ENCODE measurements around the gene SMARCA2.
A peak's percentile ranks its signal among the peaks of the same experiment; 100 is the strongest.

Gene SMARCA2

DNA sequence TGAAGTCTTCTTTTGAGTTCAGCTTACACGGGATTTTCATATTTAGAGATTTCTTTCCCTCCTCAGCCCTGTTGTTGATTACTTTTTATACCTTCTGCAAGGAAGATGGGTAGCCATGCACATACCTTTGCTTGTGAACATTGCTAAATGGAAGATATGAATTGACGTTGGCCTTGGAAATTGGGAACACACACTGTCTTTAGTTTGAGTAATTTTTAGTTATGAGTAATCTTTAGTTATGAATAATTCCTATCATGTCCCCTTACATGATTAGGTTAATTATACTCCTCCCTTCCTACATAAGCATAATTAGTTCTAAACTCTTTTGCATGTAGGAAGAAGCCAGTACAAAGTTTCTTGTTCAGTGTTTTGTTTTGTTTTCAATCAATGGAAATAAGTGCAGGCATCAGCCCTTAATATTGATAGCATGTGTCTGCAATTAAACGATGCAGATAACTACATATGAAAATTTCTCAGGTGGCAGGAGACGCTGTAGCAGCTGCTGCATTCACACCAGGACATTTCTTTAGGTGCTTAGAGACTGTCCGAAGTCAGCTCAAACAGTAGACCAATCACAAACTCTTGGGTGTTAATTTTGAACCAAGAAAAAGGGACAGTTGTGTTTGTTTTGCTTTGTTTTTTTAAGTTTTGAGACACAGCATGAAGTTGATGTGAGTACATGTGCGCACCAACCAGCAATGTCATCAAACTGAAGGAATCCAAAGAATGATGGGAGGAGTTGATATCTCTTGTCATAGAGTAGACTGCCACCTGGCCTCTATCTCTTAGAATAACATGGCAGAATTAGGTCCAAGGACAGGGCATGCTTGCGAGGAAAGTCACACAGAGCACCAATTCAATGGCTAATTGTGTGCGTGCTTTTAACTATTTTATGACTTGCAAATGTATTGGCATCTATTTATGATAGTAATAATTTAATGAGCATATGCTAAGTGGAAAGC is 51.4 kb downstream of the SMARCA2 start:
- TF ChIP-seq ZBTB7A (IDR thresholded peaks at IDR 0.05; ENCODE audit: low read depth) (no peak), EP300 (IDR thresholded peaks at IDR 0.05; ENCODE audit: borderline replicate concordance) (no peak), NFIC (IDR thresholded peaks at IDR 0.05) (no peak), RAD21 (IDR thresholded peaks at IDR 0.05; ENCODE audit: low read depth) (0 out of 2 replicates have a peak, but pooled peaks have one; percentile 19), CREB1 (IDR thresholded peaks at IDR 0.05; ENCODE audit: low read depth) (no peak), YY1 (IDR thresholded peaks at IDR 0.05; ENCODE audit: low read depth) (no peak)
- TF ChIP-seq, protein P1, sequence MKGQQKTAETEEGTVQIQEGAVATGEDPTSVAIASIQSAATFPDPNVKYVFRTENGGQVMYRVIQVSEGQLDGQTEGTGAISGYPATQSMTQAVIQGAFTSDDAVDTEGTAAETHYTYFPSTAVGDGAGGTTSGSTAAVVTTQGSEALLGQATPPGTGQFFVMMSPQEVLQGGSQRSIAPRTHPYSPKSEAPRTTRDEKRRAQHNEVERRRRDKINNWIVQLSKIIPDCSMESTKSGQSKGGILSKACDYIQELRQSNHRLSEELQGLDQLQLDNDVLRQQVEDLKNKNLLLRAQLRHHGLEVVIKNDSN (IDR thresholded peaks at IDR 0.05): no peak
- TF ChIP-seq, protein P2, sequence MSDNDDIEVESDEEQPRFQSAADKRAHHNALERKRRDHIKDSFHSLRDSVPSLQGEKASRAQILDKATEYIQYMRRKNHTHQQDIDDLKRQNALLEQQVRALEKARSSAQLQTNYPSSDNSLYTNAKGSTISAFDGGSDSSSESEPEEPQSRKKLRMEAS (IDR thresholded peaks at IDR 0.05): no peak

DNA sequence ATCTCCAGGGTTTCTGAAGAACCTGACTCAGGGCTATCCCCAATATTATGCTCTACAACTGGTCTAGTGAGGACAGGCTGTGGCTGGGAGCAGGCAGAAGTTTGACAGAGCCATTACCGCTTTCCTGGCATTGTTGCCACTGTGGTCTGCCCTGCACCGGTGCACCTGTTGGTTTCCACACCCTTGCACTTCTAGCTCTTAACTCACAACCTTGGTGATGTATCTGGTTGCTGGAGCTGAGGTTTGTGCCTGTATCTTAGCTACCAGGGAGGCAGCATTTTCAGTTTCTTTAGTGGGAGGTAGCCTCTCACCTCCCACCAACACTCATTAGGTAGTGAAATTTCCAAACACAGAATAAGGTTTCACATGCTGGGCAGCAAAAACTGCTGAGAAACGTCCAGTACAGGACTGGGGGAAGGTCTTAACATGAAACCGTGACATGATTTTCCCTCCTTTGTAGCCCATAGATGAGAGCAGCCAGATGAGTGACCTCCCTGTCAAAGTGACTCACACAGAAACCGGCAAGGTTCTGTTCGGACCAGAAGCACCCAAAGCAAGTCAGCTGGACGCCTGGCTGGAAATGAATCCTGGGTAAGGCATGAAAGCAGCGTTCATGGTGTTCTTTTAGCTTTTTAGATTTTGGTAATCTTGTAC is 57.7 kb downstream of the SMARCA2 start:
- TF ChIP-seq, protein P2 (IDR thresholded peaks at IDR 0.05): no peak
- TF ChIP-seq TEAD4 (IDR thresholded peaks at IDR 0.05): no peak
- no peak for TF ChIP-seq ZBTB7A (IDR thresholded peaks at IDR 0.05; ENCODE audit: low read depth)
- no peak for TF ChIP-seq EP300 (IDR thresholded peaks at IDR 0.05; ENCODE audit: borderline replicate concordance)
- TF ChIP-seq CEBPB (IDR thresholded peaks at IDR 0.05): no peak
- TF ChIP-seq RAD21 (IDR thresholded peaks at IDR 0.05; ENCODE audit: low read depth): no peak
- TF ChIP-seq TAF1 (IDR thresholded peaks at IDR 0.05; ENCODE audit: low read depth): no peak
- no peak for TF ChIP-seq FOXM1 (IDR thresholded peaks at IDR 0.05; ENCODE audit: borderline replicate concordance, low read depth)
- TF ChIP-seq, protein P3, sequence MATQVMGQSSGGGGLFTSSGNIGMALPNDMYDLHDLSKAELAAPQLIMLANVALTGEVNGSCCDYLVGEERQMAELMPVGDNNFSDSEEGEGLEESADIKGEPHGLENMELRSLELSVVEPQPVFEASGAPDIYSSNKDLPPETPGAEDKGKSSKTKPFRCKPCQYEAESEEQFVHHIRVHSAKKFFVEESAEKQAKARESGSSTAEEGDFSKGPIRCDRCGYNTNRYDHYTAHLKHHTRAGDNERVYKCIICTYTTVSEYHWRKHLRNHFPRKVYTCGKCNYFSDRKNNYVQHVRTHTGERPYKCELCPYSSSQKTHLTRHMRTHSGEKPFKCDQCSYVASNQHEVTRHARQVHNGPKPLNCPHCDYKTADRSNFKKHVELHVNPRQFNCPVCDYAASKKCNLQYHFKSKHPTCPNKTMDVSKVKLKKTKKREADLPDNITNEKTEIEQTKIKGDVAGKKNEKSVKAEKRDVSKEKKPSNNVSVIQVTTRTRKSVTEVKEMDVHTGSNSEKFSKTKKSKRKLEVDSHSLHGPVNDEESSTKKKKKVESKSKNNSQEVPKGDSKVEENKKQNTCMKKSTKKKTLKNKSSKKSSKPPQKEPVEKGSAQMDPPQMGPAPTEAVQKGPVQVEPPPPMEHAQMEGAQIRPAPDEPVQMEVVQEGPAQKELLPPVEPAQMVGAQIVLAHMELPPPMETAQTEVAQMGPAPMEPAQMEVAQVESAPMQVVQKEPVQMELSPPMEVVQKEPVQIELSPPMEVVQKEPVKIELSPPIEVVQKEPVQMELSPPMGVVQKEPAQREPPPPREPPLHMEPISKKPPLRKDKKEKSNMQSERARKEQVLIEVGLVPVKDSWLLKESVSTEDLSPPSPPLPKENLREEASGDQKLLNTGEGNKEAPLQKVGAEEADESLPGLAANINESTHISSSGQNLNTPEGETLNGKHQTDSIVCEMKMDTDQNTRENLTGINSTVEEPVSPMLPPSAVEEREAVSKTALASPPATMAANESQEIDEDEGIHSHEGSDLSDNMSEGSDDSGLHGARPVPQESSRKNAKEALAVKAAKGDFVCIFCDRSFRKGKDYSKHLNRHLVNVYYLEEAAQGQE (IDR thresholded peaks at IDR 0.05; ENCODE audit: low read depth): no peak
- no peak for TF ChIP-seq EGR1 (IDR thresholded peaks at IDR 0.05)
- TF ChIP-seq CREB1 (IDR thresholded peaks at IDR 0.05; ENCODE audit: low read depth): no peak
- no peak for TF ChIP-seq TCF12 (IDR thresholded peaks at IDR 0.05; ENCODE audit: low read depth)
- no peak for TF ChIP-seq NFIC (IDR thresholded peaks at IDR 0.05)
- TF ChIP-seq, protein P1 (IDR thresholded peaks at IDR 0.05): no peak
- TF ChIP-seq YY1 (IDR thresholded peaks at IDR 0.05; ENCODE audit: low read depth): no peak

DNA sequence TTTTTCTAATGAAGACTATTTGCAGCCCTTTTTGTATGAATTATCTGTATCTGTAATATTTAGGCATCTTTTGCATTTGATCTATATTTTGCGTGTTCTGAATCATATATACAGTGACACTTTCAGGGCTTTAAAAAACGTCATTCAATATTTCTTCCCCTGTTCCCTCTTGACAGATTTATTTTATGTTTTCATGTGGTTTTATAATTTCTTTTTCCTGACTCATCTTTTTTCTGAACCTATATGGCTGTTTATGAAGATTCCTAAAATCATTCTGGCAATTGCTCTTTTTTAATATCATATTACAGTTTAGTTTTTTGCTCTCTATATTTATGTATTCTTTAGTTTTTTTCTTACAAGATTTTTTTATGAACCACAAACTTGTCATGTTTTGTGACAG is 67.6 kb downstream of the SMARCA2 start:
- no peak for TF ChIP-seq TEAD4 (IDR thresholded peaks at IDR 0.05)
- TF ChIP-seq EGR1 (IDR thresholded peaks at IDR 0.05): no peak
- no peak for TF ChIP-seq YY1 (IDR thresholded peaks at IDR 0.05; ENCODE audit: low read depth)
- no peak for TF ChIP-seq EP300 (IDR thresholded peaks at IDR 0.05; ENCODE audit: borderline replicate concordance)

DNA sequence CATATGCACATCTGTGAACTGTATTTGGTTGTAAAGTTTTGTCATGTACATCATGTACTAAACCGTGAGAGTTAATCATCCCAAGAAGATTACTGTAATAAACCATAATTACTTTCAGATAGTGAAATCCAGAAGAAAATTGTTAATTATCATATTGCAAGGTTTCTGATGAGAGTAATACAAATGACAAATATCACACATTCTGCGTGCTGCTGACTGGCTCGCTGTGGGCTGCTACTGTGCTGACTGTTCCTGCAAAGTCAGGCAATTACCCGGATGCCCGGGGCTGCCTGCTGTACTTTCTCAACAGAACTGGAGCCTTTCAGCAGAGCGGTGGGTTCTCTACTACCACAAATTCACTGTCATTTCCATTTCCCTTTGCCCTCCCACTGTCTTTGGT is 68.3 kb downstream of the SMARCA2 start:
- no peak for TF ChIP-seq ZBTB7A (IDR thresholded peaks at IDR 0.05; ENCODE audit: low read depth)
- TF ChIP-seq CREB1 (IDR thresholded peaks at IDR 0.05; ENCODE audit: low read depth): no peak
- no peak for TF ChIP-seq NFIC (IDR thresholded peaks at IDR 0.05)
- TF ChIP-seq CEBPB (IDR thresholded peaks at IDR 0.05): no peak
- no peak for TF ChIP-seq EP300 (IDR thresholded peaks at IDR 0.05; ENCODE audit: borderline replicate concordance)
- TF ChIP-seq, protein P1 (IDR thresholded peaks at IDR 0.05): no peak
- no peak for TF ChIP-seq FOXM1 (IDR thresholded peaks at IDR 0.05; ENCODE audit: borderline replicate concordance, low read depth)

DNA sequence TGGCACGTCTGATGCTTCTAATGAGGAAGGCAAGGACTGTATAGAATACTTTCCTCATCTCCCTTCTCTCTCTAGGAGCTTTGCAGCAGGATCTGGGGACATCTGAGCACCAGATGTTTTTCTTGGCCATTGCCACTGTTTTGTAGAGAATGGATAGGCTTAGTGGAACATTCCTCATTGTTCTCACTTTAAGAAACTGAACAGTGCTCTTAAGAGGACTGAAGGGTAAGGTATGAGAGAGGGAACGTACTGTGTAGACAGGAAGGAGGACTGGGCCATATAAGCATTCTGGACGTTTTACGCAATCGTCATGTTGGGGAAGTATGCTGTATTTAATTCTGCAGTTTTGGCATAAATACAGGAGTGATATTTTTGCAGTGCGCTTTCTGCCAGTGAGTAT is 70.6 kb downstream of the SMARCA2 start:
- TF ChIP-seq, protein P2 (IDR thresholded peaks at IDR 0.05): no peak
- TF ChIP-seq CEBPB (IDR thresholded peaks at IDR 0.05): no peak
- TF ChIP-seq TEAD4 (IDR thresholded peaks at IDR 0.05): no peak

DNA sequence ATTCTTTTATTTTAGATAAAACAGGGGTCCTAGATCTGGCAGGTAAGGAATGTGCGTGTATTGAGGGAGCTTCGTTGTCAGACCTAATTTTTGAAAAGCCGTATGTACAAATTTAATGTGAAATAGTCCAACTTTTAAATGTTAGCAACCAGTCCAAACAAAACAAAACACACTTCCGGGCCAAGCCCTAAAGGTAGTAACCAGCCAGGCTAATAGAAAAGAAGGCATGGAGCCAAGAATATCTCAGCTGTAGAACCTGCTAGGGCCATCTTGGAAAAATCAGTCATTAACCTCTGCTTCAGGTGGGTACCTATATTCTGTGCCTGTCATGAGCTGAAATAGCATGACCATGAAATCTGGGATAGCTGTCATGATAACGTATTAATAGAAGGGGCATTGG is 71.0 kb downstream of the SMARCA2 start:
- no peak for TF ChIP-seq EP300 (IDR thresholded peaks at IDR 0.05; ENCODE audit: borderline replicate concordance)
- no peak for TF ChIP-seq CEBPB (IDR thresholded peaks at IDR 0.05)
- TF ChIP-seq TEAD4 (IDR thresholded peaks at IDR 0.05): no peak
- no peak for TF ChIP-seq CREB1 (IDR thresholded peaks at IDR 0.05; ENCODE audit: low read depth)
- TF ChIP-seq, protein P1 (IDR thresholded peaks at IDR 0.05): no peak
- no peak for TF ChIP-seq FOXM1 (IDR thresholded peaks at IDR 0.05; ENCODE audit: borderline replicate concordance, low read depth)
- TF ChIP-seq, protein P2 (IDR thresholded peaks at IDR 0.05): no peak
- no peak for TF ChIP-seq ZBTB7A (IDR thresholded peaks at IDR 0.05; ENCODE audit: low read depth)
- no peak for TF ChIP-seq NFIC (IDR thresholded peaks at IDR 0.05)
- no peak for TF ChIP-seq TAF1 (IDR thresholded peaks at IDR 0.05; ENCODE audit: low read depth)
- TF ChIP-seq YY1 (IDR thresholded peaks at IDR 0.05; ENCODE audit: low read depth): no peak
- TF ChIP-seq EGR1 (IDR thresholded peaks at IDR 0.05): no peak
- TF ChIP-seq, protein P3 (IDR thresholded peaks at IDR 0.05; ENCODE audit: low read depth): no peak
- no peak for TF ChIP-seq TCF12 (IDR thresholded peaks at IDR 0.05; ENCODE audit: low read depth)
- no peak for TF ChIP-seq RAD21 (IDR thresholded peaks at IDR 0.05; ENCODE audit: low read depth)

Measured in Ishikawa (cell line).